ENCODE measurements around the gene TNFAIP2. TPM values are rescaled to one million over a fixed set of nuclear protein-coding genes. Genes with fewer than 3 reads are reported as not detected.

Gene TNFAIP2
- total RNA-seq, 1 donor from 2014 or later, result 82.7 TPM

DNA sequence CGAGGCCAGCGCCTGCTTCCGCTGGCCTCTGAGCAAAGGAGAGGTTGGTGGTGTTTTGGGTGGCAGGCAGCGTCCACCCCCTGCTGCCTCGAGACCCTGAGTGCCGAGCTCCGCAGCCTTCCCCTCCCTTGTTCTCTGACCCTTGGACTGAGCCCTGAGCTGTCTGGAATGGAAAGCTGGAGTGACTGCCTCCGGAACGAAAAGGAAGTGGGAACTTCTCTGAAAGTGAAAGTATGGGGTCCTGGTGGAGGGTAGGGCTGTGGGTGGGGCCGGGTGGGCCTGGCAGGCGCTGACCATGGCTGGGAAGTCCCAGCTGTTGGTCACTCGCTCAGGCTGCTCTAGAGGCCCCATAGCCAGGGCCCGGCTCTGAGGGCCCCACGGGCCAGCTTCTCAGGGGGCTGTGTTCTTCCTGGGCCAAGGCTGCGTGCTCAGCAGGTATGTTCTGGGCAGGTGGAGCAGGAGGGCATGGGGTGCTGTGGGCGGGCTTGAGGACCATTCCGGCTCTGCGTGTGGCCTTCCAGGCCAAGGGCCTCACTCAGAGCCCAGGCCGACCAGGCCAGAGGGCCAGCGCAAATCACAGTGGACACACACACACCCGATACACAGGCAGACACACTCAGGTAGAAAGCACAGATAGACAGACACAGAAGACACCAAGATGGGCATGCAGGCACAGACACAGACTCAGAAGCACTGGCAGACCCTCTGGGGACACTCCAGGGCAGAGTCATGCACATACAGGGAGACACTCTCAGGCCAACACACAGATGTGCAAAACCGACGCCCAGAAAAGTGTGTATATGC is 28.7 kb upstream of the TNFAIP2 start, which contains the start of gene EXOC3L4:
Gene EXOC3L4 (plus strand): TSS at position 320 of the 804 bp plus-strand sequence. CDS start 5,495 bp downstream, outside the sequence.
- H3K27ac ChIP-seq, result peak within 1 kb of the TSS; percentile 72
- DNase-seq (ENCODE audit: extremely low spot score in 2 of 2), result no peak
- no peaks in the 10 kb centered on the region for H3K9me3 ChIP-seq
- H3K4me1 ChIP-seq, result peaks cover 24% of the 10 kb centered on the region
- intact Hi-C loops (cut with DNase I), result no loop called here
- no peaks in the 10 kb centered on the region for H3K36me3 ChIP-seq
- peak within 1 kb of the TSS; percentile 12 to 28 for H3K4me3 ChIP-seq
- no peaks in the 10 kb centered on the region for H3K27me3 ChIP-seq
- TF ChIP-seq POLR2AphosphoS5 (IDR thresholded peaks at IDR 0.05; ENCODE audit: insufficient read depth in 1 of 2, low read depth in 1 of 2) (peak in 1 of 2 donors; percentile 21), POLR2A (IDR thresholded peaks at IDR 0.05) (no peak)
- TF ChIP-seq, protein P1, sequence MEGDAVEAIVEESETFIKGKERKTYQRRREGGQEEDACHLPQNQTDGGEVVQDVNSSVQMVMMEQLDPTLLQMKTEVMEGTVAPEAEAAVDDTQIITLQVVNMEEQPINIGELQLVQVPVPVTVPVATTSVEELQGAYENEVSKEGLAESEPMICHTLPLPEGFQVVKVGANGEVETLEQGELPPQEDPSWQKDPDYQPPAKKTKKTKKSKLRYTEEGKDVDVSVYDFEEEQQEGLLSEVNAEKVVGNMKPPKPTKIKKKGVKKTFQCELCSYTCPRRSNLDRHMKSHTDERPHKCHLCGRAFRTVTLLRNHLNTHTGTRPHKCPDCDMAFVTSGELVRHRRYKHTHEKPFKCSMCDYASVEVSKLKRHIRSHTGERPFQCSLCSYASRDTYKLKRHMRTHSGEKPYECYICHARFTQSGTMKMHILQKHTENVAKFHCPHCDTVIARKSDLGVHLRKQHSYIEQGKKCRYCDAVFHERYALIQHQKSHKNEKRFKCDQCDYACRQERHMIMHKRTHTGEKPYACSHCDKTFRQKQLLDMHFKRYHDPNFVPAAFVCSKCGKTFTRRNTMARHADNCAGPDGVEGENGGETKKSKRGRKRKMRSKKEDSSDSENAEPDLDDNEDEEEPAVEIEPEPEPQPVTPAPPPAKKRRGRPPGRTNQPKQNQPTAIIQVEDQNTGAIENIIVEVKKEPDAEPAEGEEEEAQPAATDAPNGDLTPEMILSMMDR (IDR thresholded peaks at IDR 0.05), result no peak

DNA sequence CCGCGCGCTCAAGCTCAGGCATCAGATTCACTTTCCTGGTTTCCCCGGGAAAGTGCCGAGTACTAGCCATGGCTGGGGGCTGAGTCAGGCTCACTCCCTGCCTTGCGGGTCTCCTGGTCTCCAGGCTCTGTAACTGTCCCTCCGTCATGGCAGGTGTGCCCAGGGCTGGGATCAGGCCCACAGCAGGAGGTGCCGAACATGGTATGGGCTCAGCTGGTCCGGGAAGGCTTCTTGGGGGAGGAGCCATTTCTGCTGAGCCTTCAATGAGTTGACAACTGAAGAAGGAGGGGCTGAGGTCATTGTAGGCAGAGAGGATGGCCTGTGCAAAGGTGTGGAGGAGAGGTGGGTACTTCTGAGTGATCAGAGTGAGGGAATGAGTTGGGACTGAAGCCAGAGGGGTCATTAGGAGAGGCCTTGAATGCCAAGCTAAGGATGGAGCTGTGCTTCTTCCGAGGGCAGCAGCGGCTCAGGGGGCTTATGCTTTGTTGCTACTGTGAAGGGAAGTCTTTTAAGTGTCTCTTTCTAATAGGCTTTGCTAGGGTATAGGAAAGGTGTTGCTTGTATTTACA is 28.0 kb upstream of the TNFAIP2 start:
- no peak overlapping the region for H3K27ac ChIP-seq
- intact Hi-C loops (cut with DNase I), result no loop called here
- no peaks in the 10 kb centered on the region for H3K27me3 ChIP-seq

DNA sequence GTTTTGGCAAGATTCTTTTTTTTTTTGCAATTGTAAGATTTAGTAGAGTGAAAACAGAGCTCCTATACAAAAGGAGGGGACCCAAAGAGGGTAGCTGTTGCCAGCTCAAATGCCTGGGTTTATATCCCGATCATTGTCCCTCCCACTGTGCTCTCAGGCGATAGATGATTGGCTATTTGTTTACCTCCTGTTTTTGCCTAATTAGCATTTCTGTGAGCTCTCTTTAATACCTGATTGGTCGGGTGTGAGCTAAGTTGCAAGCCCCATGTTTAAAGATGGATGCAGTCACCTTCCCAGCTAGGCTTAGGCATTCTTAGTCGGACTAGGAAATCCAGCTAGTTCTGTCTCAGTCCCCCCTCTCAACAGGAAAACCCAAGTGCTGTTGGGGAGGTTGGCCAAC is 26.9 kb upstream of the TNFAIP2 start:
- DNase-seq (ENCODE audit: extremely low spot score in 2 of 2), result no peak
- intact Hi-C loops (cut with DNase I), result no loop called here
- TF ChIP-seq POLR2A (IDR thresholded peaks at IDR 0.05), result no peak
- TF ChIP-seq POLR2AphosphoS5 (IDR thresholded peaks at IDR 0.05; ENCODE audit: insufficient read depth in 1 of 2, low read depth in 1 of 2), result no peak
- TF ChIP-seq, protein P1 (IDR thresholded peaks at IDR 0.05), result no peak
- H3K4me1 ChIP-seq, result peaks cover 15% of the 10 kb centered on the region
- no peak overlapping the region for H3K4me3 ChIP-seq
- no peaks in the 10 kb centered on the region for H3K27me3 ChIP-seq
- no peaks in the 10 kb centered on the region for H3K9me3 ChIP-seq
- no peak overlapping the region for H3K27ac ChIP-seq
- H3K36me3 ChIP-seq, result no peaks in the 10 kb centered on the region

More for the DNA sequence above, 28.0 kb upstream of the TNFAIP2 start:
- Histone ChIP-seq H3K36me3 (no peaks in the 10 kb centered on the region), H3K9me3 (no peaks in the 10 kb centered on the region), H3K4me3 (no peak overlapping the region), H3K4me1 (peaks cover 24% of the 10 kb centered on the region)
- TF ChIP-seq, protein P1 (IDR thresholded peaks at IDR 0.05), result no peak
- TF ChIP-seq POLR2AphosphoS5 (IDR thresholded peaks at IDR 0.05; ENCODE audit: insufficient read depth in 1 of 2, low read depth in 1 of 2) (no peak), POLR2A (IDR thresholded peaks at IDR 0.05) (no peak)
- no peak for DNase-seq (ENCODE audit: extremely low spot score in 2 of 2)

DNA sequence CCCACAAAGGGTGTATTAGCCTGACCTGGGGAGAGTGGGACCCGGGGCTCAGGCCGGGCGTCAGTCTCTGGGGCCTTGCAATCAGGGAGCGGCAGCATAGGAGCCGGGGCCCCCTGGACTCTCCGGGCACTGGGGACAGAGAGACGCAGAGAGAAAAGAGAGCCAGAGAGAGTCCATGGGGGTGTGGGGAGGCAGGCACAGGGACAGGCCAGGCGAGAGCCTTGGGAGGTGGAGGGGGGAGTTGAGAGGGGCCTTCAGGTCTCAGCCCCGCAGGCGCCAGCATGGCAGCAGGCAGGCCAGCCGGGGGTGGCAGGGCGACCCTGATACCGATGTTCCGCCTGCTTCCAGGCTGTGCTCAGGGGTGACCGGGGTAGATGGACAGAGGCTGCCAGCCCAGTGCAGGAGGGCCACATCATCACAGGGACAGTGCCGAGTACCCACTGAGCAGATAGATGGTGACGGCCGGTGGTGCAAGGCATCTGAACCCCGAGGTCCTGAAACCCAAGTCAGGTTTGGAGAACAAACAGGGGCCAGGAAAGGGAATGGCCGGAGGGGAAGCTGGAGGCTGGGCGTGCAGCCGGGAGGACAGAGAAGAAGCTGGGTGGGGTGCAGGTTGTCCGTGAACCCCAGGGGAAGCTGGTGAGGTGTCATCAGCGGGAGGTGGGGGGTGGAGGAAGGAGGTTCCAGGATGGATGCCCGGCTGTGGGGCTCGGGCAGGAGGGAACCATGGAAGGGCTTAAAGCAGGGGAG is 25.8 kb upstream of the TNFAIP2 start:
- TF ChIP-seq, protein P1 (IDR thresholded peaks at IDR 0.05), result no peak
- TF ChIP-seq POLR2A (IDR thresholded peaks at IDR 0.05) (no peak), POLR2AphosphoS5 (IDR thresholded peaks at IDR 0.05; ENCODE audit: insufficient read depth in 1 of 2, low read depth in 1 of 2) (no peak)
- intact Hi-C loops (cut with DNase I), result no loop called here
- no peak overlapping the region for H3K27ac ChIP-seq
- no peaks in the 10 kb centered on the region for H3K36me3 ChIP-seq
- H3K27me3 ChIP-seq, result peaks cover 3% of the 10 kb centered on the region
- no peaks in the 10 kb centered on the region for H3K9me3 ChIP-seq
- H3K4me1 ChIP-seq, result peaks cover 19% of the 10 kb centered on the region
- DNase-seq (ENCODE audit: extremely low spot score in 2 of 2), result no peak
- H3K4me3 ChIP-seq, result no peak overlapping the region
